CD8-positive, alpha-beta memory T cell (primary cell): ENCODE data around the gene SLC9A9. TPM values are rescaled to one million over a fixed set of nuclear protein-coding genes. Genes with fewer than 3 reads are reported as not detected.

Source experiments
- CTCF ChIA-PET: fragments of 350-600 bp; sonication (Branson Sonifier 250); formaldehyde crosslinking; loops from one replicate; lab custom pipeline; 2021; ENCODE audit warnings: antibody characterized with exemption; lab: Charles Lee
- POLR2A ChIA-PET: fragments of 350-600 bp; sonication (Branson Sonifier 250); formaldehyde crosslinking; loops from one replicate; lab custom pipeline; 2021; ENCODE audit warnings: antibody characterized with exemption; lab: Charles Lee
- DNase-seq, 5 donors: peaks; one replicate each; pipeline versions ENCODE4 v3.0.0 to v3.0.0-alpha.2; 2020 to 2022; ENCODE audit warnings: mixed read lengths in 1 of 5
- H3K27ac ChIP-seq: one replicate; pipeline ENCODE4 v1.7.0; 2013; ENCODE audit warnings: low read depth, mild to moderate bottlenecking, low read length, moderate library complexity
- H3K27me3 ChIP-seq: 2 replicates; pipeline ENCODE4 v1.7.0; 2013; ENCODE audit warnings: low read length, mild to moderate bottlenecking; ENCODE audit not compliant: insufficient read depth, poor library complexity, severe bottlenecking
- H3K36me3 ChIP-seq: 2 replicates; pipeline ENCODE4 v1.7.0; 2013; ENCODE audit warnings: mild to moderate bottlenecking, low read length, moderate library complexity; ENCODE audit not compliant: insufficient read depth
- H3K4me1 ChIP-seq: 2 replicates; pipeline ENCODE4 v1.7.0; 2013; ENCODE audit warnings: mild to moderate bottlenecking, low read length, moderate library complexity; ENCODE audit not compliant: insufficient read depth
- H3K4me3 ChIP-seq: 2 replicates; pipeline ENCODE4 v1.7.0; 2013; ENCODE audit warnings: mild to moderate bottlenecking, low read length
- H3K9me3 ChIP-seq: 2 replicates; pipeline ENCODE4 v1.7.0; 2013; ENCODE audit warnings: mild to moderate bottlenecking, low read length
- H3K27ac Mint-ChIP-seq, 8 donors: one replicate each; pipeline ENCODE4 v1.8.0; 2020 to 2021; ENCODE audit warnings: mixed read lengths in 8 of 8, mild to moderate bottlenecking in 6 of 8, inconsistent platforms in 3 of 8, moderate library complexity in 3 of 8
- H3K27me3 Mint-ChIP-seq, 2 donors: one replicate each; pipeline ENCODE4 v1.8.0; 2020 to 2021; ENCODE audit warnings: mixed read lengths in 2 of 2, mild to moderate bottlenecking in 1 of 2, moderate library complexity in 1 of 2
- H3K36me3 Mint-ChIP-seq, 3 donors: one replicate each; pipeline ENCODE4 v1.8.0; 2020 to 2021; ENCODE audit warnings: mixed read lengths in 3 of 3, inconsistent platforms in 1 of 3, mild to moderate bottlenecking in 1 of 3
- H3K4me1 Mint-ChIP-seq, 3 donors: one replicate each; pipeline ENCODE4 v1.8.0; 2020 to 2021; ENCODE audit warnings: mixed read lengths in 3 of 3, inconsistent platforms in 1 of 3, mild to moderate bottlenecking in 1 of 3
- H3K4me3 Mint-ChIP-seq, 7 donors: one replicate each; pipeline ENCODE4 v1.8.0; 2020 to 2021; ENCODE audit warnings: mixed read lengths in 7 of 7, mild to moderate bottlenecking in 6 of 7, moderate library complexity in 4 of 7, inconsistent platforms in 2 of 7
- H3K9me3 Mint-ChIP-seq, 5 donors: one replicate each; pipeline ENCODE4 v1.8.0; 2020 to 2022; ENCODE audit warnings: mixed read lengths in 5 of 5, mild to moderate bottlenecking in 3 of 5, moderate library complexity in 2 of 5, inconsistent platforms in 1 of 5
- polyA plus RNA-seq: library from polyadenylated mRNA; unstranded; fragments of 300-500 nt; fragmentation: Illumina TruSeq; gene quantifications from one replicate; pipeline ENCODE4 v1.2.3, GENCODE V29; 2021
- total RNA-seq, 2 experiments: library from RNA; stranded (reverse); gene quantifications; one replicate each; pipeline ENCODE4 v1.2.3, GENCODE V29; 2021

SLC9A9 gene
- total and polyA plus RNA-seq, 3 experiments from 2014 or later: 1.2 to 18.0 (median 2.2) TPM

DNA sequence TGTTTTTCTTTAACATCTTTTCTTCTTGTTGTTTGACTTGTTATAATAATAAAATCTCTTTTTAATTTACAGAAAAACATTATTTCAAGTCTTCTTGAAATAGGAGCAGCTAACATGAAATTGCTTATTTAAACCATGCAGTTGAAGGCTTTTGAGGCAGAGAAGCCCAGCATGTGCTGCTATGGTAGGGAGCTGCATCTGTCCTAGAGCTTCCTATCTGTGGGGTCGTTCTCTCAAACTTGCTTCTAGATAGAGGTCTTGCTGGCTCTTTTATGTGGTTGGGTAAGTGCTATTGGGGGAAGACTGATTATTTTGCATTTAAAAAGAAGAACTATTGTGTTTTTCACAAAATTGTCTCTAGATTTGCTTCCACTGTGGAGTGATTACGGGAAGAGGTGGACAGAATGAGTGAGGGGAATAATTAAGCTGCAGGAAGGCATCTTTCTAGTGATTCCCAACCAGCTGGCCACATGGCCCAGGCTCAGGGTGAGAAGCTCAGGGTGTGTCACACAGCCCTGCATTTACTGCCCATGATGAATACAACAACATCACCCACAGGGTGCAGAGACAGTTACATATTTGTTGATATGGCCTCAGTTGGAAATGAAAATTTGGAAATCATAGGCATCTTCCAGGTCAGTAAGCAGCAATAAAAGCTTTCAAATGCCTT lies 630.0 kb downstream of the SLC9A9 start:
- H3K36me3 Mint-ChIP-seq: peaks cover 0 to 5% (median 0%) of the 10 kb centered on the region in 3 donors
- Histone ChIP-seq H3K9me3 (no peaks in the 10 kb centered on the region), H3K36me3 (no peaks in the 10 kb centered on the region), H3K27me3 (no peaks in the 10 kb centered on the region), H3K4me3 (no peak overlapping the region), H3K27ac (no peak overlapping the region), H3K4me1 (peaks cover 7% of the 10 kb centered on the region)
- CTCF ChIA-PET: no interaction called here
- H3K9me3 Mint-ChIP-seq: no peaks in the 10 kb centered on the region
- no peak overlapping the region for H3K4me3 Mint-ChIP-seq
- no peak for DNase-seq
- POLR2A ChIA-PET: no interaction called here
- no peak overlapping the region for H3K27ac Mint-ChIP-seq
- peaks cover 0 to 1% of the 10 kb centered on the region in 2 donors for H3K27me3 Mint-ChIP-seq
- peaks cover 0 to 4% (median 1%) of the 10 kb centered on the region in 3 donors for H3K4me1 Mint-ChIP-seq

DNA sequence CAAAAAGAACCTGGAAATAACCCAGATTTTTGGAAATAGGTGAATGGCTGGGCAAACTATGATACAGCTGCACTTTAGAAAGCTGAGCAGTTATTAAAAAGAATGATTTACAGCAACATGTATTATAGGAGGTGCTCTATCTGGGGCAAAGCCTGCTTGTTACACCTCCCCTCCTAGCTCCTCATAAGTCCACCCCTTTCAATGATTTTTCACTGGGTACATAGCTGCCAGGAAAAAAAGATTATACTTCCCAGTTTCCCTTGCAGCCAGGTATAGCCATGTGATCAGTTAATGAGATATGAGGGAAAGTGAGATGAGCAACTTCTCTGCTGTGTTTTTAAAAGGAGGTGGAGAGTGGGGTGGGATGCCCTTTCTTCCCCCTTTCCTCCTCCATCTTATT lies 631.0 kb downstream of the SLC9A9 start:
- Histone ChIP-seq H3K4me1 (peaks cover 7% of the 10 kb centered on the region), H3K4me3 (no peak overlapping the region), H3K36me3 (no peaks in the 10 kb centered on the region), H3K27ac (peak overlapping the region; percentile 28), H3K27me3 (no peaks in the 10 kb centered on the region), H3K9me3 (no peaks in the 10 kb centered on the region)
- Mint-ChIP-seq H3K27ac (no peak overlapping the region), H3K4me1 (peaks cover 0 to 4% (median 1%) of the 10 kb centered on the region in 3 donors), H3K27me3 (peaks cover under 1 to 1% of the 10 kb centered on the region in 2 donors), H3K9me3 (no peaks in the 10 kb centered on the region), H3K36me3 (peaks cover 0 to 5% (median 0%) of the 10 kb centered on the region in 3 donors), H3K4me3 (no peak overlapping the region)
- POLR2A ChIA-PET: no interaction called here
- no peak for DNase-seq
- CTCF ChIA-PET: no interaction called here

DNA sequence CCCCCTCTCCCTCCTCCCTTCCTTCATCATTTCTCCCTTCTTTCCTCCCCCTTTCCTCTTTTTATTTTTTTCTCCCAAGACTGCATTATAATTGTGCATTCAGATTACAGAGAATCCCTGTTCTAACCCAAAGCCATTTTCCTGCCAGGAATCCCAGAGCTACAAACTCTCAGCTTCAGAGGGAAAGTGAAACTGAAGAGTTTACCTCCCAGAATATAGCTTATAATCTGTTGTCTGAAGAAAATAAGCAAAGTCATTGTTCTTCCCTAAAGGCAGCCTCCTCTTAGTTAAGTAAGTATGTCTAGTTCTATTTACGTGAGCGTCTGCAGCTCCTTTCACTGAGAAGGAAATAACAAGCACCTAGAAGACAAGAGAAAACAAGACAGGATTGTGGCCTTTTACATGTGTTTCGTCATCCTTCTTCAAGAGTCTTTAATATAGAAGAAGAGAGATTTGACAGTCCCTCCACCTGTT lies 631.5 kb downstream of the SLC9A9 start:
- H3K27me3 Mint-ChIP-seq: peaks cover 1 to 6% of the 10 kb centered on the region in 2 donors
- no peaks in the 10 kb centered on the region for H3K36me3 ChIP-seq
- no peak overlapping the region for H3K4me3 ChIP-seq
- H3K36me3 Mint-ChIP-seq: peaks cover 0 to 5% (median 0%) of the 10 kb centered on the region in 3 donors
- ChIA-PET POLR2A (no interaction called here), CTCF (no interaction called here)
- peak overlapping the region; percentile 28 for H3K27ac ChIP-seq
- no peak overlapping the region for H3K4me3 Mint-ChIP-seq
- H3K27ac Mint-ChIP-seq: no peak overlapping the region
- no peaks in the 10 kb centered on the region for H3K9me3 Mint-ChIP-seq
- peaks cover 7% of the 10 kb centered on the region for H3K4me1 ChIP-seq
- H3K27me3 ChIP-seq: no peaks in the 10 kb centered on the region
- peaks cover 0 to 4% (median 1%) of the 10 kb centered on the region in 3 donors for H3K4me1 Mint-ChIP-seq
- DNase-seq: peak in 1 of 5 donors; percentile 21
- H3K9me3 ChIP-seq: no peaks in the 10 kb centered on the region

Other genes with a start within 250 kb of the SLC9A9 start
- gene DIPK2A, start 123.4 kb upstream of the SLC9A9 start, total RNA-seq: 10 to 100 TPM in 1 of 2 experiments, 1 to 10 TPM in 1; 8.1 to 10.7 TPM
- gene DIPK2A, start 123.4 kb upstream of the SLC9A9 start, polyA plus RNA-seq: 9.0 TPM